Measurements from ENCODE around the gene EGR2.
A peak's percentile ranks its signal among the peaks of the same experiment; 100 is the strongest.

Gene EGR2

DNA sequence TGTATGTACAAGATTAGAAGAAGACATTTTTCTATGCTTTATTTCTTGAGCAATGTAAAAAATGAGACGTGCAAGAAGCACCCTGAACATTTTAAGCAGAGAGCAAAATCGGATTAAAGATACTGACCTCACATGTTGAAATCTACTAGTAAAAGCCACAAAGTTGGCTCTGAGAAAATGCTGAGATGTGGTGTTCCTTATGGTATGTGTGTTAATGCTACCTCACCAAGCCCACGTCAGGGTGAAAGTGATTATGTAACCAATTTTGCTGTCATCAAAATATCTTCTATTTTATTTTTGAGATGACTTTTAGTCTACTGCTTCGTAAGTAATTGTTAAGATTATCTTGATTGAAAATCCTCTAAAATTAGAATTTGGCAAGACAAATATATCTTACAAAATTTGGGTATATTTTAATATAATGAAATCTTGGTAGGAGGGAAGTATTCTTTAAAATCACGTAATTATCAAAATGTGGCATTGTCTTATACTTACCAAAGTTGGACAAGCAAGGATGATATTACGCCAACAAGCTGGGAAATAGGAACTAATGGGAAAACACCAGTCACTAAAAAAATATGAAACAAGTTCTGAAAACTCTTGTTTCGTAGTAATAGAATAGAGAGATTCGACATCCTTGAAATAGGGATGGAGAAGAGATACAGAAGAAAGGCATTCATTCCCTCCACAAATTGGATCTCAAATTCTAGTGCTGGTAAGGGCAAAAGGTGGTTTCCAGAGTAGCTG is 5.8 kb downstream of the EGR2 start:
- in situ Hi-C loops (cut with HindIII; ENCODE audit: low sequenced_read_pairs), result no loop called here
- TF ChIP-seq, protein P1, sequence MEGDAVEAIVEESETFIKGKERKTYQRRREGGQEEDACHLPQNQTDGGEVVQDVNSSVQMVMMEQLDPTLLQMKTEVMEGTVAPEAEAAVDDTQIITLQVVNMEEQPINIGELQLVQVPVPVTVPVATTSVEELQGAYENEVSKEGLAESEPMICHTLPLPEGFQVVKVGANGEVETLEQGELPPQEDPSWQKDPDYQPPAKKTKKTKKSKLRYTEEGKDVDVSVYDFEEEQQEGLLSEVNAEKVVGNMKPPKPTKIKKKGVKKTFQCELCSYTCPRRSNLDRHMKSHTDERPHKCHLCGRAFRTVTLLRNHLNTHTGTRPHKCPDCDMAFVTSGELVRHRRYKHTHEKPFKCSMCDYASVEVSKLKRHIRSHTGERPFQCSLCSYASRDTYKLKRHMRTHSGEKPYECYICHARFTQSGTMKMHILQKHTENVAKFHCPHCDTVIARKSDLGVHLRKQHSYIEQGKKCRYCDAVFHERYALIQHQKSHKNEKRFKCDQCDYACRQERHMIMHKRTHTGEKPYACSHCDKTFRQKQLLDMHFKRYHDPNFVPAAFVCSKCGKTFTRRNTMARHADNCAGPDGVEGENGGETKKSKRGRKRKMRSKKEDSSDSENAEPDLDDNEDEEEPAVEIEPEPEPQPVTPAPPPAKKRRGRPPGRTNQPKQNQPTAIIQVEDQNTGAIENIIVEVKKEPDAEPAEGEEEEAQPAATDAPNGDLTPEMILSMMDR (IDR thresholded peaks at IDR 0.05; ENCODE audit: low read depth, low read length, missing control alignments), result no peak
- no peak overlapping the region for H3K4me3 ChIP-seq (ENCODE audit: low read depth, low read length)
- DNase-seq (ENCODE audit: low read depth), result no peak

DNA sequence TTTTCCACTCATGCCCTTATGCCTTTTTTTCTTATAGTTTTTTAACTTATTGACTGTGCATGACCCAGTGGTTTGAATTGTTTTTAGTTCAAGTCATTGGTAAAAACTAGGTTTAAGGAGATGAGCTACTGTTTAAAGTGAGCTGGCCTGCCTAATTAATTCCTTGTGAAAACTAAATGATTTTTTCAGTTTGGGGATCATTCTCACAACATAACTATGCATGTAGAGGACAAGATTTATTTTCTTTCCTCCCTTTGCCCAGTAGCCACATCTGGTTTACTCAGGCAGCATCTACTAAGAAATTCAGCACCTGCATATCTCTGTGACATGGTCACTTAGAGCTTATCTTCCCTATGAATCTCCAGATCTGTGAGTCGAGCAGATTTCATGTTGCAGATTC is 9.9 kb downstream of the EGR2 start:
- peak overlapping the region; percentile 78 for H3K4me3 ChIP-seq (ENCODE audit: low read depth, low read length)
- DNase-seq (ENCODE audit: low read depth), result no peak
- in situ Hi-C loops (cut with HindIII; ENCODE audit: low sequenced_read_pairs), result no loop called here
- TF ChIP-seq, protein P1 (IDR thresholded peaks at IDR 0.05; ENCODE audit: low read depth, low read length, missing control alignments), result no peak

DNA sequence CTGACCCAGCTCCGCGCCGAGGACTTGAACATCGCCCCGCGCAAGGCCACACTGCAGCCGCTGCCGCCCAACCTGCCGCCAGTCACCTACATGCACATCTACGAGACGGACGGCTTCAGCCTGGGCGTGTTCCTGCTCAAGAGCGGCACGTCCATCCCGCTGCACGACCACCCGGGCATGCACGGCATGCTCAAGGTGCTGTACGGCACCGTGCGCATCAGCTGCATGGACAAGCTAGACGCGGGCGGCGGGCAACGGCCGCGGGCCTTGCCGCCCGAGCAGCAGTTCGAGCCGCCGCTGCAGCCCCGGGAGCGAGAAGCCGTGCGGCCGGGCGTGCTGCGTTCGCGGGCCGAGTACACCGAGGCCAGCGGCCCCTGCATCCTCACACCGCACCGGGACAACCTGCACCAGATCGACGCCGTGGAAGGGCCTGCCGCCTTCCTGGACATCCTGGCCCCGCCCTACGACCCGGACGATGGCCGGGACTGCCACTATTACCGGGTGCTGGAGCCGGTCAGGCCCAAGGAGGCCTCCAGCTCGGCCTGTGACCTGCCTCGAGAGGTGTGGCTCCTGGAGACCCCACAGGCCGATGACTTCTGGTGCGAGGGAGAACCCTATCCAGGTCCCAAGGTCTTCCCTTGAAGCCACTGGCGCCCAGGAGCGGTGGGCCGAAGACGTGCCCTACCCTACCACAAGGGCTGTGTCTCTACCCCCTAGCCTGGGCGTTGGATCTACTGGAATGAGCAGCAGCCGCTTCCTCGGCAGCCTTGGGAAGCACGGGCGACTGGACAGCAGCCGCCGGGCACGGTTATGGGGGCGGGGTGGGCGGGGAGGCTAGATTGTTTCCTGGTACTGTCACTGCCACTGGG is 10.7 kb downstream of the EGR2 start:
- in situ Hi-C loops (cut with HindIII; ENCODE audit: low sequenced_read_pairs), result no loop called here
- peak overlapping the region; percentile 78 for H3K4me3 ChIP-seq (ENCODE audit: low read depth, low read length)
- TF ChIP-seq, protein P1 (IDR thresholded peaks at IDR 0.05; ENCODE audit: low read depth, low read length, missing control alignments), result no peak
- DNase-seq (ENCODE audit: low read depth), result no peak

- peak within 1 kb of the TSS; percentile 78 for H3K4me3 ChIP-seq (ENCODE audit: low read depth, low read length)
- TF ChIP-seq, protein P1 (IDR thresholded peaks at IDR 0.05; ENCODE audit: low read depth, low read length, missing control alignments), result no peak
- DNase-seq (ENCODE audit: low read depth), result peak; percentile 53
- in situ Hi-C loops (cut with HindIII; ENCODE audit: low sequenced_read_pairs), result no loop called here
Measured at GRCh38 chr10:62804356-62805230, 11.6 kb downstream of the EGR2 start, which contains the start of gene ADO. Gene ADO (plus strand): TSS chr10:62804720. CDS start chr10:62805060, 340 bp downstream.

DNA sequence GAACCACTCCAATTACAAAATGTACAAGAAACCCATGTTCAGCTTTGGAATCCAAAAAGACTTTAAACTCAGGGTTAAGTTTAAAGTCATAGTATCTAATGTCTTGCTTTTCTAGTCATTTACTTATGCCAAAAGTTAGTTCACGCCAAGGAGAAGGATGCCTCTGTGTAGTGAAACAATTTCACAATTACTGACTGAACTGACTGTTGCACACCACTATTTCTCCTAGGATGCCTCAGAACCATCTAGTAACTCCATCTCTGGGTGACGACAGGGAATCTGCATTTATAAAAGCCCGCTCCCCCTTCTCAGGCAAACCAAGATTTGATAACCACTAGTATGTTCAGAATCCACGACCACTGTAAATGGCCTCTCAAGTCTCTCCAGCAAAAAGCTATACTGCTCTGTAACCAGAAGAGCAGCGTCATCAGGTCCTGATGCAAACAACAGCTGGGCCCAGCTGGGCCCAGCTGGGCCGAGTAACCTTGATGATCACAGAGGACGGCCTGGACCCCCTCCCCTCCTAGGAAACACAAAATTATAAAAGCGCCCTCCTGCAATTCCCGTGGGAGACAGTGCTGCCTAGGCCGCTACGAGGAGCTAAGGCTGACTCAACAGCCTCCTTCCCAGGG is 12.3 kb downstream of the EGR2 start:
- TF ChIP-seq, protein P1 (IDR thresholded peaks at IDR 0.05; ENCODE audit: low read depth, low read length, missing control alignments), result no peak
- DNase-seq (ENCODE audit: low read depth), result no peak
- peak overlapping the region; percentile 78 for H3K4me3 ChIP-seq (ENCODE audit: low read depth, low read length)
- in situ Hi-C loops (cut with HindIII; ENCODE audit: low sequenced_read_pairs), result no loop called here

All from astrocyte of the cerebellum (primary cell).